HG02852 (cell line): ENCODE results near the gene CTBP1.

Source experiments
- ATAC-seq: cut with Tn5 transposase; IDR thresholded peaks from one replicate; pipeline ENCODE4 v1.9.1; 2021; ENCODE audit warnings: mild to moderate bottlenecking, moderate library complexity; ENCODE audit not compliant: unreplicated experiment

The CTBP1 gene

DNA sequence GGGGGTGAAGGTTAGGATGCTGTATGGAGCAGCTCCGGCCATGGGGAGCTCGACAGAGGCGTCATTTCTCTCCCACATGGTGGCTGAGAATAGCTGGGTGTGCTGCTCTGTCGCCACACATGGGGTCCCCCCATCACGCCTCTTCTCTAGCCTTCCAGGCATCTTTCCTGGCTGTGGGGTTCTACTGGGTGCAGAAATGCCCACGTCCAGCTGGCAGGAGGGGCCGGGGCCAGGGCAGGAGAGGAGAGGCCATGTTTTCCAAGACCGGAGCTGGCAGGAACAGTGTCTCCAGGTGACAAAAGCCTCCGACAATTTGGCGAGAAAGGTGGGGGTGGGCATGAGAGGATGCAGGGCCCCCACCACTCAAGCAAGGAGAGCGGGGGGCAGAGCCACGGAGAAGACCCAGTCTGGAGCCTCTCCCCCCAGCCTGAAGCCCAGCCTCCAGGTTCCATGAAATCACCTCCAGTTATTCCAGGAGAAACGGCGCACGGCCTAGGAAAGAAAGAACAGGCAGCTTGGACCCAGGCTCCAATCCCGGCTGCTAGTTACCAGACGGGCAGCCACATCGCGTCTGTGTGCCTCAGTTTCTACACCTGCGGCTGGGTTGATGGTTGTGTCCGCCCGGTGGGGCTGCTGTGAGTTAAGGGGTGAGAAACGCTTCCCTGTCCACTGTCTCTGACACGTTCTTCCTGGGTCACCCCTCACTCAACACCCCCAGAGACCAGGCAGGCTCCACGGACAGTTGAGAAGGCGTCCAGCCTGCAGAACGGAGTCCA lies 49.2 kb downstream of the CTBP1 start:
- ATAC-seq: no peak

DNA sequence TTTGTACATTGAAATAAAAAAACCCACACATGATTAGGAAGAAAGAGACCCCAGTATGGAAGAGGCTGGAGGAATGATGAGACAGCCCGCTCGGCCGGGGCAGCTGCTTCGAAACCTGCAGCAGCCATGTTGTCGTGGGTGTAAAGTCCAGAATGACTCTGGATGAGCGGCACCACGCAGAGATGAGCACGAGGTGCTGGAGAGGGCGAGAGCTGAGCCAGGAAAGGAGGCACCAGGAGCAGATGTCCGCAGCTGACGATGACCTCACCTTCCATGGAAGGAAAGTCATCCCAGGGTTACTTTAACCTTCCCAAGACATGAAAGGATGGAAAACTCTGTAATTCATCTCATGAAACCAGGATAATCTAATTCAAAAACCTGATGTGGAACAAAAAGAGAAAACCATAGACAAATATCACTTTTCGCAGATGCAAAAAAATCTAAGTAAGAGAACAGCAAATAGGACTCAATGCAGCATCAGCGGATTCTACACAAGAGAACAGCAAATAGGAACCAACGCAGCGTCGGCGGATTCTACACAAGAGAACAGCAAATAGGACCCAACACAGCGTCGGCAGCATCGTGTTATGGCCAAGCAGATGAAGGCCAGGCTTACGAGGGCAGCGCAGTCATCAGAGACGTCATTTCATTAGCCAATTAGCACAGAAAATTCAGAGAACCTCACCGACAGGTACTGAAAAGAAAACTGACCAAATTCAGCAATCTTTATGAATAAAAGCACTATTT lies 50.7 kb downstream of the CTBP1 start:
- no peak for ATAC-seq

DNA sequence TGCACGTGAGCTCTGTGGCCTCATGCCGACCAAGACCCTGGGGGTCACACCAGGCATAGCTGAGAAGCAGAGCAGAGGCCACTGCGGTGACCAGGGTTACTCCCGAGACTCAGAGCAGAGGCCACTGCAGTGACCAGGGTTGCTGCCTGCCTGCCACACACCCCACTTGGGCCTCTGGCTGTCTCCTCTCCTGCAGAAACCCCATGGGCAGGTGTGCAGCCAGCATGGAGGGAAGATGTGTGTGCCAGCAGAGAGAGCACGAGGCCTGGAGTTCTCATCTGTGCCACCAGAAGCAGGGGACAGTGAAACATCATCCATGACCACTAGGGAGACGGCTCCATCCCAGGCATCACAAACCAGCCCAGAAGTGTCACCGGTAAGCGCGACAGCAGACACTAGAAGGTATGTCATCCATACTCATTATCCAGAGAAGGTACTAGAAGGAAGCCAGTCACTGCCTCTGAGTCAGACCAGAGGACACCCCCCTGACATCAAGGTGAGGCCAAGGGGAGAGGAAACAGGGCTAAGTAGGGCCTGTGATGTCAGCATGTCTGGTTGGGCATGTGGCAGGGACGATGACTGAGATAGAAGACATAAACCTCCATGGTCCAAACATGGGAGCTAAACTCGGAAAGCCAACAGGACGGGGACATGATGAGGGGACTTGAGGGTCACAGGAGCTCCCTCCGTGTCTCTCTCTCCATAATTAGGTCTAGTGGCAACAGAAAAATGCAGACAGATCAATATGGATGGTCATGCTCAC lies 52.3 kb downstream of the CTBP1 start:
- ATAC-seq: no peak

DNA sequence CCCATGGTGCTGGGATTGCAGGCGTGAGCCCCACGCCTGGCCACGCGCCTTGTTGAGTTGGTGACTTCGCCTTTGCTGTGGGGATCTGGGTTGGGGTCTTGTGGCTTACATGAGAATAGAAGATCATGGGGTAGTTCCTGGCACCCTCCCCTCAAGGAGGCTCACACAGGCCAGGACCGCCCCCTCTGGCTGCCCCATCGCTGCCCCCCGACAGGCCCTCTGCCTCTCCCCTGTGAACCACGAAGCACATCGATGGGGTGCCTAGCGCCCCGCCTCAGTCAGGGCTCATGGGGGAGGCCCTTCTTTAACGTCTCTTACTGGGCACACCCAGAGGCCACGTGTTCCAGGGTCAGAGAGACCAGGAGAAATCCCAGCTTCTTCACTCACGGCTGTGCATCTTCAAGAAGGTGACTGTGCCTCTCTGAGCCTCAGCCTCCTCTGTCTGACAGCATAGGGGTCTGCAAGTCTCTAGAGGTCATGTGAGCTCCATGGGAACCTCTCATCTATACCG lies 53.0 kb downstream of the CTBP1 start:
- ATAC-seq: no peak

DNA sequence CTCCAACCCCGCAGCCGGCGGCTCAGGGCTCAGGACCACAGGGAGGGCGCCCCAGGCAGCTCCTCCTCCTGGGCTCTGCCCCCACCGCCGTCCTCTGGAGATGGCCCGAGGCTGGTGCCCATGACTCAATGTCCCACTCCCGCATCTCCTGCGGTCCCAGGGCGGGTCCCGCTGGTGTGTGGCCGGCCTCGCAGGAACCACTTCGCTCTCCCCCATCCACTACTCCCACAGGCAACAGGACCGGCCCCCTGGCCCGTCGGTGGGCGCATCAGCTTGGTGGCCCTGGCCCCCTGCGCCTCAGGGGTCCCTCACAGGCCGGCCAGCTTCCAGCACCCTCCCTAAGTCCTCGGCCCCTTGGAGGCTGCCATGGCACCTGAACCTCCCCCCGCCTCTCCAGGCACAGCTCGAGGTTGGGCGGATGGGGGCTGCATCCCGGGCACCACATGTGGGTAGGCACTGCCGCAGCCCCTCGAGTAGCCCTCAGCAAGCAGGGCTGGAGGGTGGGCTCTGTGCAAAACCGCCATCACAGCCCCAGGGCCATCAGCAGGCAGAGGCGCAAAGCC lies 53.7 kb downstream of the CTBP1 start:
- ATAC-seq: no peak

DNA sequence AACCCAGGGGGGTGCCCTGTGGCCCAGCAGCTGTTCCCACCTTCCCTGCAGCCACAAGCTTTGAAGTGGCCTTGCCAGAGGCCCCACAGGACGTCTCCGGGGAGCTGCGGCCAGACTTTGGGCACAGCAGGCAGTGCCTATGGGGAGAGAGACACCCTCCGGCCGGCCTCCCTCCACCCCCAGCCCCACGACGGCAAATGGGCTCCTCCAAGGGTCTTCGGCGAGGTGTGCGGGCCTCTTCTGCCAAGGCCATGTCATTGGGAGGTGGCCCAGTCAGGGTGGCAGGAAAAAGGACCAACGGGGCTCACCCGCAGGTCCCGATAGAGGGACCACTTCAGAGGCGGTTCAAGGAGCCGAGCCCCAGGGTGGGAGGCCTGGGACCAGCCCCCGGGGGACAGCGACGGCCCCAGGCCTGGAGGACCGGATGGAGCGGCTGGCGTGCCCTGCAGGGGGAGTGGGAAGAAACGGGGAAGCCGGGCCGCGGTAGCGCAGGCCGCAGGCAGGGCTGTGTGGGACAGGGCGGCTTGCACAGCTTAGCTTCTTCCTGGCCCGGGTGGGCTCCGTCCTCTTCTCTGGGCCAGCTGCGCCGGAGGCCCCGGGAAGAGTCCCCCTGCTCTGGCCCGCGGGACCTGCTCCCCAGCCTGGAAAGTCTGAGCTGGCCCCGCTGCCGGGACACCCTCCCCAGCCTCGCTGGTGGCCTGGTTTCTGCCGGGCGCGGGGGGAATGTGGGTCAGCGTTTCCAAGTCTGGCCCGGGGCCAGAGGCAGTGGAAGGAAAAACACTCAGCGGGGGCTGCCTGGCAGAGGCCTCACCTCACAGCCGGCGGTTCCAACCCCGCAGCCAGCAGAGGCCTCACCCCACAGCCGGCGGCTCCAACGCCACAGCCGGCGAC lies 54.7 kb downstream of the CTBP1 start:
- no peak for ATAC-seq

DNA sequence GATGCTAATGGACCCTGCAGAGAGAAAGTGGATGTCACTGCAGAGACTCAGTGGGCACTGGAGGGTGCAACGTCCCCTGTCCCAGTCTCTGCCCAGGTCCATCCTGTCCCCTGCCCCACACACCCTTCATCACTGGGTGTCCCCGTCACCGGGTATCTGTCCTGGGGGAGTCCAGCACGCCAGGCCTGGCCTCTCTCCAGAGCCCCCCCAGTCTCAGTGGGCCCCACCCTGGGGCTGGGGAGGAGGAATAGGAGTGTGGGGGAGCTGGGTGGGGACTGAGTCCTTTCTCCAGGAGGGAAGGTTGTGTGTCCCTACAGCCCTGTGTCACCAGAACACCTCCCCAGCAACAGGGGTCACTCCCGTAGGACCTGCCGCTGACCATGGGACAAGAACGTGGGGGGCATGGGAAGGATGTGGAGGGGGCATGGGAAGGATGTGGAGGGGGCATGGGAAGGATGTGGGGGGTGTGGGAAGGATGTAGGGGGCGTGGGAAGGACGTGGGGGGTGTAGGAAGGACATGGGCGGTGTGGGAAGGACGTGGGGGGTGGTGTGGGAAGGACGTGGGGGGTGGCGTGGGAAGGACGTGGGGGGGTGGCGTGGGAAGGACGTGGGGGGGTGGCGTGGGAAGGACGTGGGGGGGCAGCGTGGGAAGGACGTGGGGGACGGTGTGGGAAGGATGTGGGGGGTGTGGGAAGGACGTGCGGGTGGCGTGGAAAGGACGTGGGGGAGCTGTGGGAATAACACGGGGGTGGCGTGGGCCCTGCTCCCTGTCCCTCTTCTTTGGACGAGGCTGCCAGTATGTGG lies 55.5 kb downstream of the CTBP1 start:
- no peak for ATAC-seq

DNA sequence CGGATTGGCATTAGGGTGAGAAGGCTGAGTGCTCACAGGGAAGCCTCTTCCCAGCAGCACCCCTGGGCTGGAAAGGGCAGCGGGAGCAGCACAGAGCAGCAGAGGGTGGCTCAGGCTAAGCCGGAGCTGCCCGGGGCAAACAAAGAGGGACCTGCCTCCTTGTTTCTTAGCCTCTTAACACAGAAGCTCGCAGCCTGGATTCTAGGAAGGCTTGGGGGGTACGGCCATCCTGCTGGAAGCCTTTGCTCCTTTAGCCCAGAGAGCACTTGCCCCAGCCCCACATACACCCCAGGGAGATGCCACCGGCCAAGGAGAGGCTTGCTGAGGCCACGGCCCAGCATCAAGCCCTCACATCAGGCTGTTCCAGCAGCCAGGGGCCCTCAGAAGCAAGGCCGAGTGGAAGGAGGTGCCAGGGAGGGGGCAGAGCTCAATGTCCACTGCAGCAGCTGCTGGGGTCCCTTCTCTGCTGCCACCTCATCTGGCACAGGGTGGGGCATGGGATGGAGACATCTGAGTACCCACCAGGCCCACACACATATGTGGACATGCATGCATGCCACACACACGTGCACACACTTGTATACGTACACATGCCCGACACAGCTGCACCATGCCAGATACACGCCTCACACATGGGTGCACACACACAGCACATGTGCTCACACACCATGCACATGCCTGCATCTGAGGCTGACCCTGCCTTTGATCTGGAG lies 56.3 kb downstream of the CTBP1 start:
- ATAC-seq: no peak

DNA sequence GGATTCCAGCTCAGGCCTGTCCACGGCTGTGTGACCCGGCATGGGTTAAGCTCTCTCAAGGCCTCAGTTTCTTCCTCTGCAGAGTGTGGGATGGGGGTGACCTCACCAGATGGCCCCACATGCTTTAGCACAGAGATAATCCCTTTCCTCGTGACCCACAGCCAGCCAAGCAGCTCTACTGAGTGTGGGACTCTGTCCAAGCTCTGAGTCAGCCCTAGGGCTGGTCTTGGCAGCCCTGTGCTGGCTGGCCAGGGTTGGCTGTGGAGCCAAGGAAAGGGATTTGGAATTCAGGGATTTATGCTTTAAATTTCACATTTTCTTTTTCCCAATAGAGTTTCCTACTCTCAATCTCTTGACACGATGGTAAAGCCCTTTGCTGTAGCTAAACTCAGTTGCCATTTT lies 56.8 kb downstream of the CTBP1 start:
- no peak for ATAC-seq

DNA sequence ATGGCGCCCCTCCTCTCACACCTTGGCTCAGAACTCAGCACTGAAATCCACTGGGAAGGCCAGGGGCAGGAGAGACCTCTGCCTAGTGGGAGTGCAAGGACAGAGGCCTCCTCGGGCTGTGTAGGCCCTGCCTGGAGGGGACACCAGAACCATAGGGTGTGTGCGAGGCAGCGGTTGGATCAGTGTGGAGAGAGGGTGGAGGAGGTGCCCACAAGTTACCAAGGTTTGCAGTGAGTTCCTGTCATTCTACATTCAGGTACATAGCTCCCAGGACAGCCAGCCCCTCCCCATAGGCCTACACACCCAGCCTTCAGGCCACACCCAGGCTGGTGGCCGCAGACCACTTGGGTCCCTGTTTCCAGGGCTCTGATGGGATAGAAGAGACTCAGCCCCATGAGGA lies 57.3 kb downstream of the CTBP1 start:
- no peak for ATAC-seq

DNA sequence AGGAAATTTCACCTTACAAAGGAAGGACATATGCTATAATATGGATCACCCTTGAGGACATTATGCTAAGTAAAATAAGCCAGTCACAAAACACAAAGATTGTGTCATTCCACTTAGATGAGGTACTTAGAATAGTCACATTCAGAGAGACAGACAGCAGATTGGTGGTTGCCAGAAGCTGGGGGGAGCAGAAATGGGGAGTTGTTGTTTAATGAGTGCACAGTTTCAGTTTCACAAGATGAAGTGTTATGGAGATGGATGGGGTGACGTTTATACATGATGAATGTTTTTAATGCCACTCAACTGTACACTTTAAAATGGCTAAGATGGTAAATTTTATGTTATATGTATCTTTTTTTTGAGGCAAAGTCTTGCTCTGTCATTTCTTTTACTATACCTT lies 61.7 kb downstream of the CTBP1 start:
- ATAC-seq: no peak

DNA sequence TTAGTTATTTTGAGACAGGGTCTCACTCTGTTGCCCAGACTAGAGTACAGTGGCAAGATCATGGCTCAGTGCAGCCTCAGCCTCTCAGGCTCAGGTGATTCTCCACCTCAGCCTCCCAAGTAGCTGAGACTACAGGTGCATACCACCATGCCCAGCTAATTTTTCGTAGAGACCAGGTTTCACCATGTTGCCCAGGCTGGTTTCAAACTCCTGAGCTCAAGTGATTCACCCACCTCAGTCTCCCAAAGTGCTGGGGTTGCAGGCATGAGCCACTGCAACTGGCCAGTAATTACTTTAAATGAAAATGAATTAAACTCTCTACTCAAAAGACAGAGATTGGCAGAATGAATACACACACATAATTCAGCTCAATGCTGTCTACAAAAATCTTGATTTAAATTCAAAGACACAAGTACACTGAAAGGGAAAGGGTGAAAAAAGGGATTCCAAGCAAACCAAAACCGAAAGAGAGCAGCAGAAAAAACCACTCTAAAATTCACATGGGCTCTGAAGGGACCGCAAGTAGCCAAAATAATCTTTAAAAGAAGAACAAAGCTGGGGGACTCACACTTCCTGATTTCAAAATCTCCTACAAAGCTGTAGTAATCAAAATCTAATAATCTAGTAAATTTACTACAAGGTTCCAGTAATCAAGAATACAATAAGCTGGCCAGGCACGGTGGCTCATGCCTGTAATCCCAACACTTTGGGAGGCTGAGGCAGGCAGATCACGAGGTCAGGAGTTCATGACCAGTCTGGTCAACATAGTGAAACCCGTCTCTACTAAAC lies 64.8 kb downstream of the CTBP1 start:
- no peak for ATAC-seq

DNA sequence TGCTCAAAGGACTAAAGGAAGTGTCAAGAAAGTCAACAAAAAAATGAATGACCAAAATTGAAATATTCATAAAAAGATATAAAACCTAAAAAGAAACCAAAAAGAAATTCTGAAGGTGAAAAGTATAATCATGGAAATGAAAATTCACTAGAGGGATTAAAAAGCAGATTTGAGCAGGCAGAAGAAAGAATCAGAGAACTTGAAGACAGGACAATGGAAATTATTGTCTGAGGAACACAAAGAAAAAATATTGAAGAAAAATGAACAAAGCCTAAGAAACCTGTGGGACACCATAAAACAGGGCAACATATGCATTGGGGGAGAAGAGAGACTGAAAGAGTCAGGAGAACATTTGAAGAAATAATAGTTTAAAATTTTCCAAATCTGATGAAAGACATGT lies 66.6 kb downstream of the CTBP1 start:
- no peak for ATAC-seq

DNA sequence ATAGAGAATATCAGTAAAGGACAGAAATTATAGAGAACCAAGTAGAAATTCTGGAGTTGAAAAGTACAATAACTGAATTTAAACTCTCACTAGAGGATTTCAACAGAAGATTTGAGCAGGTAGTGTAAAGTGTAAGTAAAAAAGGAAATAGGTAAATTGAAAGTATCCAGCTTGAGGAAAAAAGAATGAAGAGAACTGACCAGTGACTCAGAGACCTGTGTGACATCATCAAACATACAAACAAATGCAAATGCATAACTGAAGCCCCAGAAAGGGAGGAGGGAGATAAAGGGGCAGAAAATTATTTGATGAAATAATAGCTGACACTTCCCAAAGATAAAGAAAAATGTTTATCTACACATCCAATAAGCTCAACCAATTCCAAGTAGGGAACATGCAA lies 68.3 kb downstream of the CTBP1 start:
- ATAC-seq: no peak

DNA sequence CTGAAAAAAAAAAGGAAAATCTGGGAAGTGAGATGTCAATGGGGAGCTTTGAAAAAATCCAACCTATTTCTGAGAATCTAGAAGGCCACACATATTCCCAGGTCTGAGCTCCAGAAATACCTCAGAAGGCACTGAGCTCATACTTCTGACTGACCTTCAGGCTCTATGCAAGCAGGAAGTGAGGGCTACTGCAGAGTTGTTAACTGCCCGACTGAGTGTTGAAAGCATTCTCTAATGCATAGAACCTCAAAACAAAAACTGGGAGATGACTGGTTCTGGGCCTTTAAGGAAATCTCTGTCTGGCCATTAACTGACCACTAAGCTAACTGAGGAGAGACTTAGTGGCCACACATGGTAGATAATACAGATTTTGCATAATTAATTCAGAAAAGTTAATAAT lies 69.0 kb downstream of the CTBP1 start:
- no peak for ATAC-seq

DNA sequence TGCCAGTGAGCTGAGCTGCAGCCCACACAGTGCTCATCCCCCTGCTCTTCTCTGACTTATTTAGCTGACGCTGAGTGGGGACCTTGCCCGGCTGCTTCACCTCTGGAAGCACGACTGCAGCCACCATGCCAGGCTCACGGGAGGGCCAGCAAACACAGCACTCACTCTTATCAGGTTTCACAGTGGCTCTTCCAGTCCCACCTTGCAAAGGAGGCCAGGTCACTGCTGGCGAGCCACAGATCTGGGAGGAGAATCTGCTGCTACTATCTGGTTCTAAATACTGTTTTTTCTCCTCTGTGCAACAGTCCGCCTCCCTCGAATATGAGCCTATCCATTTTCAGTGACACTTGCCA lies 69.9 kb downstream of the CTBP1 start:
- ATAC-seq: no peak

DNA sequence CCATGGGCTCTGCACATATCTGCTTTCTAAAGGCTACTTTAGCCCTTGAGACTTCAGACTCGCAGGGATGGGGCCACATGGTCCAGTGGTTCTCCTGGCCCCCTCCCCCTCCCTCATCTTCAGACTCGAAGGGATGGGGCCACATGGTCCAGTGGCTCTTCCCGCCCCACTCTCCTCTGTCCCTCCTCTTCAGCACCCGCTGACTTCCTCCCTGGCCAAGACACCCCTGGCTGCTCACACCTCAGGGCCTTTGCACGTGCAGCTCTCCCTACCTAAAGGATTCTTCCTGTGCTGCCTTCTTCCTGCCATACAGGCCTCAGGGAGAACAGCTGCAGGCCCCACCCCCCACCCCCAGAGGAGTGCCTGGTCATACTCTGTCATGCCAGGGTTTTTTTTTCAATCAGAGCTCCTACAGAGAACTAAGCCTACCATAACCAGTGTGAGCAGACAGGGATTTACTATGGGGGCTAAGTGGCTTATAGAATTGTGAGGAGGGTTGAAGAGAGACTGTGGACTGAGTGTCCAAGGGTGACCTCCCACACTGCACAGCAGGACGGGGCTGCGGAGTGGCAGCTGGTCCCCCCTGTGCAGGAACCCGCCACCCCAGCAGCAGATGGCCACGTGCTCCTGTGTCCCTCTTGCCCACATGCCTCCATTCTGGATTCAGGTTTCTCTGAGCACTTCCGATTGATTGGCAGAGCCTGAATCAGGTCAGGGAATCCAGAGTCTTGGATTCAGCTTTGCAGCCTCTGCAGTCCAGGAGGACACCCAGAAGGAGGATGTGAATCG lies 70.4 kb downstream of the CTBP1 start:
- ATAC-seq: no peak
